Keratinocyte (primary cell): ENCODE results near the gene SLC9B2. TPM values are rescaled to one million over a fixed set of nuclear protein-coding genes. Genes with fewer than 3 reads are reported as not detected.

Source experiments
- DNase-seq: peaks from one replicate; pipeline ENCODE4 v3.0.0-alpha.2; 2011; ENCODE audit warnings: low read depth, missing footprints, low spot score
- FAIRE-seq: peaks from 2 replicates; lab custom pipeline; 2011; peaks lifted over from hg19 to GRCh38; lab: Jason Lieb, UNC
- H2AFZ ChIP-seq: 2 replicates; pipeline ENCODE4 v1.6.0; 2012; ENCODE audit warnings: low read length, control low read depth, inconsistent platforms; ENCODE audit not compliant: control insufficient read depth
- H3K27ac ChIP-seq: 2 replicates; pipeline ENCODE4 v1.5.1; 2011; ENCODE audit warnings: low read length; ENCODE audit not compliant: control insufficient read depth, insufficient read depth
- H3K27me3 ChIP-seq: 3 replicates; pipeline ENCODE4 v1.6.0; 2011; ENCODE audit warnings: low read length; ENCODE audit not compliant: control insufficient read depth, insufficient read depth; ENCODE audit errors: extremely low read depth
- H3K36me3 ChIP-seq, 2 experiments: 2 replicates in 1 of 2; 3 replicates in 1 of 2; pipeline ENCODE4 v1.5.1; 2011; ENCODE audit warnings: low read length in 2 of 2, mild to moderate bottlenecking in 1 of 2; ENCODE audit not compliant: control insufficient read depth in 2 of 2, insufficient read depth in 2 of 2; ENCODE audit errors: extremely low read depth in 1 of 2
- H3K4me1 ChIP-seq: 3 replicates; pipeline ENCODE4 v1.5.1; 2011; ENCODE audit warnings: low read length; ENCODE audit not compliant: control insufficient read depth, insufficient read depth; ENCODE audit errors: extremely low read depth
- H3K4me2 ChIP-seq: 3 replicates; pipeline ENCODE4 v1.6.0; 2011; ENCODE audit warnings: low read depth, low read length; ENCODE audit not compliant: control insufficient read depth, insufficient read depth; ENCODE audit errors: extremely low read depth
- H3K4me3 ChIP-seq, 3 experiments: fragments of 200-600 bp in 1 of 3; sonication (generic) in 1 of 3; 2 replicates in 2 of 3; 3 replicates in 1 of 3; pipeline ENCODE4 v1.5.1; 2011 to 2016; ENCODE audit warnings: low read length in 3 of 3, mild to moderate bottlenecking in 3 of 3, control low read depth in 2 of 3, inconsistent platforms in 1 of 3, low read depth in 1 of 3, mixed read lengths in 1 of 3, mixed run types in 1 of 3, moderate library complexity in 1 of 3; ENCODE audit not compliant: control insufficient read depth in 2 of 3, insufficient read depth in 2 of 3; ENCODE audit errors: extremely low read depth in 1 of 3
- H3K79me2 ChIP-seq: 2 replicates; pipeline ENCODE4 v1.6.0; 2012; ENCODE audit warnings: low read length; ENCODE audit not compliant: control insufficient read depth, insufficient read depth
- H3K9ac ChIP-seq: 3 replicates; pipeline ENCODE4 v1.6.0; 2011; ENCODE audit warnings: low read length; ENCODE audit not compliant: control insufficient read depth, insufficient read depth; ENCODE audit errors: extremely low read depth
- H3K9me1 ChIP-seq: 3 replicates; pipeline ENCODE4 v1.6.0; 2011; ENCODE audit warnings: low read length; ENCODE audit not compliant: control insufficient read depth, insufficient read depth; ENCODE audit errors: extremely low read depth
- H3K9me3 ChIP-seq: 2 replicates; pipeline ENCODE4 v1.5.1; 2012; ENCODE audit warnings: low read depth, low read length; ENCODE audit not compliant: control insufficient read depth
- H4K20me1 ChIP-seq: 3 replicates; pipeline ENCODE4 v1.6.0; 2011; ENCODE audit warnings: low read length; ENCODE audit not compliant: control insufficient read depth, insufficient read depth; ENCODE audit errors: extremely low read depth
- CTCF ChIP-seq, 3 experiments: IDR thresholded peaks in 1 of 3; conservative IDR thresholded peaks in 1 of 3; optimal IDR thresholded peaks in 1 of 3; 2 replicates in 2 of 3; 3 replicates in 1 of 3; pipeline versions ENCODE3 to v1.5.1; 2011; ENCODE audit warnings: low read length in 3 of 3, mild to moderate bottlenecking in 3 of 3, moderate library complexity in 2 of 3, control low read depth in 1 of 3, inconsistent platforms in 1 of 3; ENCODE audit not compliant: insufficient read depth in 2 of 3; ENCODE audit errors: extremely low read depth in 1 of 3
- EZH2 ChIP-seq: IDR thresholded peaks from one replicate; pipeline ENCODE4 v1.6.1; 2012; ENCODE audit warnings: inconsistent platforms, mild to moderate bottlenecking, low read length, moderate library complexity
- dilution Hi-C: fragments of 300-500 bp; cut with MboI; formaldehyde crosslinking; loops from one replicate; pipeline ENCODE4 v1.7.0; 2020; ENCODE audit warnings: low sequenced_read_pairs; ENCODE audit not compliant: extremely low pct_ligation_motif_present
- polyA plus RNA-seq, 5 experiments: library from polyadenylated mRNA; depleted of rRNA in 3 of 5; stranded (reverse) in 3 of 5; stranded (forward) in 1 of 5; unstranded in 1 of 5; fragments of >200 nt; gene quantifications; 1 replicate in 1 of 5; 2 replicates in 3 of 5; 3 replicates in 1 of 5; pipeline versions ENCODE4 v1.2.1 to v1.2.3, GENCODE V29; 2011 to 2012; ENCODE audit warnings: missing spikeins in 2 of 5, low read depth in 1 of 5, low replicate concordance in 1 of 5

Gene SLC9B2
- polyA plus RNA-seq, 1 donor (not counting 4 experiments of a cell fraction or from before 2014, with no cell fraction given): 14.6 TPM

- Histone ChIP-seq H3K4me1 (no peaks in the 10 kb centered on the region), H3K36me3 (peaks cover 0 to 1% of the 10 kb centered on the region in 2 experiments), H3K9me1 (no peaks in the 10 kb centered on the region), H4K20me1 (no peaks in the 10 kb centered on the region), H3K9me3 (no peaks in the 10 kb centered on the region), H3K79me2 (no peaks in the 10 kb centered on the region), H2AFZ (no peak overlapping the region), H3K4me3 (no peak overlapping the region), H3K27me3 (no peaks in the 10 kb centered on the region), H3K9ac (no peak overlapping the region), H3K4me2 (no peak overlapping the region), H3K27ac (no peak overlapping the region)
- no peak for FAIRE-seq
- TF ChIP-seq CTCF (optimal IDR thresholded peaks at IDR 0.05 in 1 of 3, IDR thresholded peaks at IDR 0.05 in 1 of 3, conservative IDR thresholded peaks at IDR 0.05 in 1 of 3; ENCODE audit: extremely low read depth in 1 of 3, insufficient read depth in 2 of 3, low read length in 3 of 3) (no peak), EZH2 (no peak)
- DNase-seq: no peak
- dilution Hi-C loops: no loop called here
Measured at GRCh38 chr4:103052145-103052544, 24.4 kb downstream of the SLC9B2 start.

- H2AFZ ChIP-seq: no peak overlapping the region
- dilution Hi-C loops: no loop called here
- H3K4me3 ChIP-seq: no peak overlapping the region
- H3K4me2 ChIP-seq: no peak overlapping the region
- no peaks in the 10 kb centered on the region for H4K20me1 ChIP-seq
- no peak for DNase-seq
- no peaks in the 10 kb centered on the region for H3K4me1 ChIP-seq
- no peaks in the 10 kb centered on the region for H3K79me2 ChIP-seq
- no peak for TF ChIP-seq EZH2
- TF ChIP-seq CTCF (optimal IDR thresholded peaks at IDR 0.05 in 1 of 3, IDR thresholded peaks at IDR 0.05 in 1 of 3, conservative IDR thresholded peaks at IDR 0.05 in 1 of 3; ENCODE audit: extremely low read depth in 1 of 3, insufficient read depth in 2 of 3, low read length in 3 of 3): no peak
- no peak overlapping the region for H3K9ac ChIP-seq
- no peaks in the 10 kb centered on the region for H3K9me1 ChIP-seq
- no peaks in the 10 kb centered on the region for H3K27me3 ChIP-seq
- no peak overlapping the region for H3K27ac ChIP-seq
- no peak for FAIRE-seq
- peaks cover 1 to 3% of the 10 kb centered on the region in 2 experiments for H3K36me3 ChIP-seq
- no peaks in the 10 kb centered on the region for H3K9me3 ChIP-seq
Measured at GRCh38 chr4:103050736-103051436, 25.7 kb downstream of the SLC9B2 start.
